ENCODE measurements around the gene EFCAB11. TPM values are rescaled to one million over a fixed set of nuclear protein-coding genes. Genes with fewer than 3 reads are reported as not detected.

The EFCAB11 gene
- total and polyA plus RNA-seq, 2 of the 8 experiments (the other 6 are each of a cell fraction or from before 2014, with no cell fraction given): 6.8 to 12.8 TPM

DNA sequence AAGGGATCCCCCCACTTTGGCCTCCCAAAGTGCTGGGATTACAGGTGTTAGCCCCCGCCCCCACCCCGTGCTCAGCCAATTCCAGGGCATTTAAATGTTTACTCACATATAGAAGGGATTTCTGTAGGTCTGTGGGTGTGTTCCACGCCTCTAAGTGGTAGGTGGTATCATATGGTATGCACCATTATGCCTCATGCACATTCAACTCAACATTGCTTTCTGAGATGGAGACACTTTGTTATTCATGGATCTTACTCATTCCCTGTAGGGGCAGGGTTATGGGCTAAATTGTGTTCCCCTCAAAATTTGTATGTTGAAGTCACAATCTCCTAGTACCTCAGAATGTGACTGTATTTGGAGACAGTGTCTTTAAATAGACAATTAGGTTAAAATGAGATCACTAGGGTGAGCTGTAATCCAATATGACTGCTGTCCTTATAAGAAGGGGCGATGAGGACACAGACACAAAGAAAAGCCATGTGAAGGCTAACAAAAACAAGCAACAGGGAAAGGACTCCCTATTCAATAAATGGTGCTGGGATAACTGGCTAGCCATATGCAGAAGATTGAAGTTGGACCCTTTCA, 200.6 kb downstream of the EFCAB11 start:
- H3K9me3 ChIP-seq (ENCODE audit: insufficient read depth in 2 of 2, low read depth in 1 of 2, low read length in 1 of 2): peaks cover 3 to 10% of the 10 kb centered on the region in 2 experiments; a peak in 2 of 4 replicates
- no peak overlapping the region for H4K8ac ChIP-seq (ENCODE audit: extremely low read depth, insufficient read depth, low read length)
- H2BK12ac ChIP-seq (ENCODE audit: low read depth, low read length): no peak overlapping the region
- H3K36me3 ChIP-seq (ENCODE audit: control insufficient read depth in 2 of 4, insufficient read depth in 4 of 4, low read length in 3 of 4): no peaks in the 10 kb centered on the region
- no peak overlapping the region for H2BK120ac ChIP-seq (replicated peaks; ENCODE audit: low read depth, low read length)
- ChIA-PET CTCF (ENCODE audit: partially characterized antibody) (interaction anchor here (0.6 kb wide), 1 partner anchor 418 kb away, joined by 3 read pairs; no protein-coding TSS in a partner anchor), POLR2A (ENCODE audit: partially characterized antibody) (no interaction called here)
- no peaks in the 10 kb centered on the region for H3K79me1 ChIP-seq (ENCODE audit: low read depth, low read length)
- H2BK20ac ChIP-seq (ENCODE audit: low read length): no peak overlapping the region
- H3K9ac ChIP-seq (replicated peaks in 1 of 4; ENCODE audit: extremely low read depth in 1 of 4, low read depth in 3 of 4, low read length in 3 of 4): no peak overlapping the region
- H3K4me3 ChIP-seq (ENCODE audit: extremely low read depth in 1 of 4, insufficient read depth in 2 of 4, low read depth in 3 of 4, low read length in 4 of 4): no peak overlapping the region
- H3K14ac ChIP-seq (ENCODE audit: insufficient read length): no peak overlapping the region
- H4K5ac ChIP-seq (ENCODE audit: insufficient read length, low read depth, low read length): no peak overlapping the region
- no peak overlapping the region for H2AFZ ChIP-seq (ENCODE audit: low read length)
- no peak overlapping the region for H3K27ac ChIP-seq (ENCODE audit: low read depth, low read length)
- DNase-seq (ENCODE audit: low read depth in 1 of 2, low spot score in 2 of 2) (no peak), FAIRE-seq (no peak)
- H3K27me3 ChIP-seq (replicated peaks in 1 of 4; ENCODE audit: control insufficient read depth in 3 of 4, extremely low read depth in 1 of 4, insufficient read depth in 3 of 4, low read length in 3 of 4): no peaks in the 10 kb centered on the region
- H3K18ac ChIP-seq (ENCODE audit: extremely low read depth, low read length): no peak overlapping the region
- no peak overlapping the region for H3K4ac ChIP-seq (replicated peaks; ENCODE audit: insufficient read length, low read depth, low read length)
- no peak overlapping the region for H3K23ac ChIP-seq (ENCODE audit: insufficient read length)
- H3K4me2 ChIP-seq (ENCODE audit: insufficient read depth in 1 of 2, low read depth in 2 of 2, low read length in 2 of 2): no peak overlapping the region
- no peak overlapping the region for H2BK5ac ChIP-seq (ENCODE audit: low read depth, low read length)
- 92% methylated on average over 4 of the region's 4 CpGs; no CpG with 5 or more reads in 1 of the 2 experiments for WGBS, 2 experiments (ENCODE audit: extremely low coverage in 1 of 2, insufficient coverage in 1 of 2, insufficient read length in 1 of 2, insufficient replicate concordance in 2 of 2, low coverage in 1 of 2, low lambda C conversion rate in 2 of 2, missing lambda C conversion rate in 1 of 2)
- no peak overlapping the region for H3K56ac ChIP-seq (replicated peaks; ENCODE audit: insufficient read length, low read depth, low read length)
- H4K91ac ChIP-seq (replicated peaks; ENCODE audit: insufficient read length, low read length): no peak overlapping the region
- no peak overlapping the region for H2BK15ac ChIP-seq (ENCODE audit: low read length)
- no peaks in the 10 kb centered on the region for H4K20me1 ChIP-seq (replicated peaks in 1 of 2; ENCODE audit: control insufficient read depth in 1 of 2, insufficient read depth in 2 of 2, low read length in 2 of 2)
- no peaks in the 10 kb centered on the region for H3K79me2 ChIP-seq (ENCODE audit: control insufficient read depth in 1 of 2, insufficient read depth in 2 of 2, low read length in 2 of 2)
- H2AK5ac ChIP-seq (ENCODE audit: low read depth, low read length): no peak overlapping the region
- no peaks in the 10 kb centered on the region for H3K4me1 ChIP-seq (replicated peaks in 1 of 4; ENCODE audit: control insufficient read depth in 3 of 4, insufficient read depth in 4 of 4, low read length in 3 of 4)
- H3K23me2 ChIP-seq (ENCODE audit: low read depth, low read length): no peaks in the 10 kb centered on the region
- TF ChIP-seq EZH2 (IDR thresholded peaks at IDR 0.05; ENCODE audit: low read depth, low read length, severe bottlenecking): no peak
- TF ChIP-seq RXRA (IDR thresholded peaks at IDR 0.05; ENCODE audit: insufficient read depth, low read depth, low read length): no peak
- TF ChIP-seq, protein P1, sequence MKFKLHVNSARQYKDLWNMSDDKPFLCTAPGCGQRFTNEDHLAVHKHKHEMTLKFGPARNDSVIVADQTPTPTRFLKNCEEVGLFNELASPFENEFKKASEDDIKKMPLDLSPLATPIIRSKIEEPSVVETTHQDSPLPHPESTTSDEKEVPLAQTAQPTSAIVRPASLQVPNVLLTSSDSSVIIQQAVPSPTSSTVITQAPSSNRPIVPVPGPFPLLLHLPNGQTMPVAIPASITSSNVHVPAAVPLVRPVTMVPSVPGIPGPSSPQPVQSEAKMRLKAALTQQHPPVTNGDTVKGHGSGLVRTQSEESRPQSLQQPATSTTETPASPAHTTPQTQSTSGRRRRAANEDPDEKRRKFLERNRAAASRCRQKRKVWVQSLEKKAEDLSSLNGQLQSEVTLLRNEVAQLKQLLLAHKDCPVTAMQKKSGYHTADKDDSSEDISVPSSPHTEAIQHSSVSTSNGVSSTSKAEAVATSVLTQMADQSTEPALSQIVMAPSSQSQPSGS (IDR thresholded peaks at IDR 0.05; ENCODE audit: low read length): no peak
- TF ChIP-seq KDM4A (IDR thresholded peaks at IDR 0.05; ENCODE audit: low read depth, low read length, severe bottlenecking): no peak
- TF ChIP-seq, protein P2, sequence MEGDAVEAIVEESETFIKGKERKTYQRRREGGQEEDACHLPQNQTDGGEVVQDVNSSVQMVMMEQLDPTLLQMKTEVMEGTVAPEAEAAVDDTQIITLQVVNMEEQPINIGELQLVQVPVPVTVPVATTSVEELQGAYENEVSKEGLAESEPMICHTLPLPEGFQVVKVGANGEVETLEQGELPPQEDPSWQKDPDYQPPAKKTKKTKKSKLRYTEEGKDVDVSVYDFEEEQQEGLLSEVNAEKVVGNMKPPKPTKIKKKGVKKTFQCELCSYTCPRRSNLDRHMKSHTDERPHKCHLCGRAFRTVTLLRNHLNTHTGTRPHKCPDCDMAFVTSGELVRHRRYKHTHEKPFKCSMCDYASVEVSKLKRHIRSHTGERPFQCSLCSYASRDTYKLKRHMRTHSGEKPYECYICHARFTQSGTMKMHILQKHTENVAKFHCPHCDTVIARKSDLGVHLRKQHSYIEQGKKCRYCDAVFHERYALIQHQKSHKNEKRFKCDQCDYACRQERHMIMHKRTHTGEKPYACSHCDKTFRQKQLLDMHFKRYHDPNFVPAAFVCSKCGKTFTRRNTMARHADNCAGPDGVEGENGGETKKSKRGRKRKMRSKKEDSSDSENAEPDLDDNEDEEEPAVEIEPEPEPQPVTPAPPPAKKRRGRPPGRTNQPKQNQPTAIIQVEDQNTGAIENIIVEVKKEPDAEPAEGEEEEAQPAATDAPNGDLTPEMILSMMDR (IDR thresholded peaks at IDR 0.05; ENCODE audit: control extremely low read depth in 1 of 3, insufficient read depth in 1 of 3, low read depth in 1 of 3, low read length in 3 of 3): no peak
- no peak for TF ChIP-seq CHD2 (IDR thresholded peaks at IDR 0.05; ENCODE audit: low read length)
- TF ChIP-seq JUND (IDR thresholded peaks at IDR 0.05; ENCODE audit: low read length): no peak
- TF ChIP-seq TCF12 (IDR thresholded peaks at IDR 0.05; ENCODE audit: low read depth, low read length): no peak
- TF ChIP-seq BACH1 (IDR thresholded peaks at IDR 0.05; ENCODE audit: low read length): no peak
